ENCODE data around the gene KIN.
"Not testable (repeated sequence)": the region's sequence is repeated elsewhere in the genome, so short reads cannot be mapped to it uniquely, and the experiment has no call there.

Gene KIN

DNA sequence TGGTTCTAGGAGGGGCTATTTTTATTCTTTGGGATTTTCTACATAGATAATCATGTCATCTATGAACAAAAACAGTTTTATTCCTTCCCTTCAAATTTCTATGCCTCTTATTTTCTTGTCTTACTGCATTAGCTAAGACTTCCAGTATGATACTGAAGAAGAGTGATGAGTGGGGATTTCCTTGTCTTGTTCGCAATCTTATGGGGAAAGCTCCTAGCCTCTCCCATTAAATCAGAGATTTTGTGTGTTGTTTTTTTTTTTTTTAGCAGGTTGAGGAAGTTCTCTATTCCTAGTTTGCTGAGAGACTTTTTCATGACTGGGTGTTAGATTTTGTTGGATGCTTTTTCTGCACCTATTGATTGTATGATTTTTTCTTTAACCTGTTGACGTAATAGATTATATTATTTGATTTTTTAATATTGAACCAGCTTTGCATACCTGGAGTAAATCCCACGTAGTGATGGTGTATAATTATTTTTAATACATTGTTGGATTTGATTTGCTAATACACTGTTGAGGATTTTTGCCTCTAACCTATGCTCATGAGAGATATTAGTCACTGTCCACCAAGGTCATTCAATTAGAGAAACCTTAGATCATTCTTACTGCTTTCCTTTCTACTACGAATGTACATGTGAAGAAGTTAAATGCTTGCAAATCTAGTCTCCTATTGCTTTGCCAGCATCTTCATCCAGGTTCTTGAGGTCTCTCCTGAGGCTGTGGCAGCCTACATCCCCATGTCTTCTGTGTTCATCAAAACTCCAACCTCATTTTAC is 6.6 kb upstream of the KIN start:
- DNase-seq = no peak

DNA sequence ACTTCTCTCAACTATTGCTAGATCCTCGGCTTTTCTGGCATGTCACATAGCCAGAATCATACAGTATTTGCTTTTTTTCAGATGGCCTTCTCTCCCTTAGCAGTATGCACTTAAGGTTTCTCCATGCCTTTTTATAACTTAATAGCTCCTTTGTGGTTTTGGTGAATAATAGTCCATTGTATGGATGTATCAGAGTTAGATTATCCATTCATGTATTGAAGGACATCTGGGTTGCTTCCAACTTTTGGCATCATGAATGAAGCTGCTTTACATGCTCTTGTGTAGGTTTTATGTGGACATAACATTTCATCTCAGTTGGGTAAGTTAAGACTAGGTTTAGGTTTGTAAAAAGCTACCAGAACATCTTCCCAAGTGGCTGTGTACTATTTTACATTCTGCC is 4.7 kb upstream of the KIN start:
- no peak for DNase-seq

DNA sequence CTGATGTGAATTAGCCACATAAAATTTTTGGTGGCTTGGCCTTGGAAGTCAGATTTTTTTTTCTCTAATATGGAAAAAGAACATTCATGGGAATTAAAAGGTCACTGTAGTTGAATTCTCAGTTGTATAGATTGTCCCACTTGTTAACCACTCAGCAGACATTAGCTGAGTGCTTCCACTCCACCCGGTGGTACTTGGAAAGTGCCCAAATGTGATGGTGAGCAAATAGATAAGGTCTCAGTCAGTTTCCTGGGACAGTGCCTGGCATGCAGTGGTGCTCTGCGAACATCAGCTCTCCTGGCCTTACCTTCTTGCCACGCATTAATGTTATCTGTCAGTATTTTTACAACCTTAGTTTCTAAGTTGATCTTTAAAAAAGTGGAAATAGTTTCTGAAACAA is 1.6 kb upstream of the KIN start:
- DNase-seq = no peak

DNA sequence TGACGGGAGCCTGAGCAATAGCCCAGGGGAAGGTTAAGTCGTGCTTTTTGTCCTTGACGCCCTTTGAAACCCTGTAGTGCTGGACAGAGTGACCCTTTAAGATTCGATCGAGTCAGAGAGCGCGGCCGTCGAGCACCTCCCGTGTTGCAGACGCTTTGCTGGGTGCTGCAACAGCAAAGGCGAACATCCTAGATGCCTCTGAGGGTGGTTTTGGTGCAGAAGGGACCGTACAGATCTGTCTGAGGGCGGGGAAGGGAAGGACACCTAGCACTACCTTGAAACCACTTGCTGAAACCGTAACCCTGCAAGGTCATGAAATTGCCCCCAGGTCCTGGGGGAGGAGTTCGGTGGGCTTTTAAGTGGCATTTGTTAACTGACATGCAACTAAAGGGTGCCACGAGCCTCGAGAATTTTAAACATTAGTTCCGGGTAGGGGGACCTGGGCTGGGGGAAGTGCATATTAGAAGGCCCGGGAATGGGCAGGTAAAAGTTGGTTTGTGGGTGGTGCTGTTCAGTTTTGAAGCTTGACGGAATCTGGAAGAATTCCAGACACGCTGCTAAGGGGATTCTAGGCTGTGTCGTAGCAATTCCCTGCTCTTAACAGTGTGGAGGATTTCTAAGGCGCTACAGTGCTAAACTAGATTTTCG is 970 bp upstream of the KIN start:
- DNase-seq = peak; percentile 30

DNA sequence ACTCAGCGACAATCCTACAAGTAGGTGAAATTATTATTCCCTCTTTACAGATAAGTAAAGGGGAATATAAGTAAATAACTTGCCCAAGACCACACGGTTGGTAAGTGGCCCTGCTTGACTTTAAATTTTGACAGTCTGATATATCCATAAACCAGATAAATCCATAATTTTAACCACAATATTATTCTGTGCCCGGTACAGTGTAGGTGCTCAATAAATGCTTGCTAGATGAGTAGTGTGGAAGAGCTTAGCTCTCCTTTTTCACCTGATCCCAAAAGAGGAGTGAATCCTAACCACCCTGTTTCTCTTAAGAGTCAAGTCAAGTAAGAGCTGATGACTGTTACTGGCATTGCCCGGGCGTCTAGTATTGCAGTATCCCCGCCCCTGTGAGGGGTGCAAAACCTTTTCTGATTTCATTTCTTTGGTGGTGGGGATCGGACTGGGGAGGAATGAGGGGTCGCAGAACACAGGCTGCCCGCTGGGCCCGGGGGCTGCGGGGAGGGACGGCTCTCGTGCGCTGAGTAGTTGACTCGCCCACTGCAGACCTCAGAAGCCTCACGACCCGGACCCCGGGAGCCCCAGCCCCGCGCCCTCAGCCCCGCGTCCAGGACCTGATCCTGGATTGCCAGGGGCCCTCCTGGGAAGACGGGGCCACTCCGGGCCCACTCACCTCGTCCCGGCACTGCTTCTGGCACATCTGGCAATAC is 490 bp downstream of the KIN start:
- DNase-seq = peak; percentile 20

DNA sequence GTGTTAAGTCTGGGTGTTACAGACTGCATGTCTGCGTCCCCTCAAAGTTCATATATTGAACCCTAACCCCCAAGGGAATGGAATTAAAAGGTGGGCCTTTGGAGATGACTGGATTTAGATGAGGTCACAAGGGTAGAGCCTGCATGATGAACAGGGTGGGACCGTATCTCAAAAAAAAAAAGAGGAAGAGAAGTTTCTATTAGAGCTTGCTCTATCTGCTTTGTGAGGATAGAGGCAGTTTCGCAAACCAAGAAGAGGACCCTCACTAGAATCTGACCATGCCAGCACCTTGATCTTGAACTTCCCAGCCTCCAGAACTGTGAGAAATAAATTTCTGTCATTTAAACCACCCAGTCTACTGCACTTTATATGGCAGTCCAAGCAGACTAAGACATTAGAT is 1.4 kb downstream of the KIN start:
- DNase-seq = no peak

DNA sequence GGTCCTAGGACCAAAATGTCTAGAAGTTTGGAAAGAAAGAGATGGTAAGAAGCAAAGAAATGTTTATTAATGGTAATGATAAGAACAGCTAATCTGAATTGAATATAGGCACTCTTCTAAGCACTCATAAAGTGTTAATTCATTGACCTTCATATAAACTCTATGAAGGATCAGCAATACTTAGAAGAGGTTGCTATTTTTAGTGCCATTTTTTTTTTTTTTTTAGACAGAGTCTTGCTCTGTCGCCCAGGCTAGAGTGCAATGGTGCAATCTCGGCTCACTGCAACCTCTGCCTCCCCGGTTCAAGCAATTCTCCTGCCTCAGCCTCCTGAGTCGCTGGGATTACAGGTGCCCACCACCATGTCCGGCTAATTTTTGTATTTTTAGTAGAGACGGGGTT is 5.6 kb downstream of the KIN start:
- DNase-seq = not testable (repeated sequence)

DNA sequence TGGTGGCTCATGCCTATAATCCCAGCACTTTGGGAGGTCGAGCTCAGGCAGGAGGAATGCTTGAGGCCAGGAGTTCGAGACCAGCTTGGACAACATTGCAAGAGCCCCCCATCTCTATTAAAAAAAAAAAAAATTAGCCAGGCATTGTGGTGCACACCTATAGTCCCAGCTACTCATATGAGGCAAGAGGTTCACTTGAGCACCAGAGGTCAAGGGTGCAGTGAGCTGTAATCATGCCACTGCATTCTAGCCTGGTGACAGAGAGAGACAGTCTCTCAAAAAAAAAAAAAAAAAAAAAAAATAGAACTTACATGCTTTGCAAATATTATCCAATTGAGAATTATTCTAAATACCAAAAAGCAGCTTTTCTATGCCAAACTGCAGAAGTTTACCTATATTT is 11.0 kb downstream of the KIN start:
- no peak for DNase-seq

DNA sequence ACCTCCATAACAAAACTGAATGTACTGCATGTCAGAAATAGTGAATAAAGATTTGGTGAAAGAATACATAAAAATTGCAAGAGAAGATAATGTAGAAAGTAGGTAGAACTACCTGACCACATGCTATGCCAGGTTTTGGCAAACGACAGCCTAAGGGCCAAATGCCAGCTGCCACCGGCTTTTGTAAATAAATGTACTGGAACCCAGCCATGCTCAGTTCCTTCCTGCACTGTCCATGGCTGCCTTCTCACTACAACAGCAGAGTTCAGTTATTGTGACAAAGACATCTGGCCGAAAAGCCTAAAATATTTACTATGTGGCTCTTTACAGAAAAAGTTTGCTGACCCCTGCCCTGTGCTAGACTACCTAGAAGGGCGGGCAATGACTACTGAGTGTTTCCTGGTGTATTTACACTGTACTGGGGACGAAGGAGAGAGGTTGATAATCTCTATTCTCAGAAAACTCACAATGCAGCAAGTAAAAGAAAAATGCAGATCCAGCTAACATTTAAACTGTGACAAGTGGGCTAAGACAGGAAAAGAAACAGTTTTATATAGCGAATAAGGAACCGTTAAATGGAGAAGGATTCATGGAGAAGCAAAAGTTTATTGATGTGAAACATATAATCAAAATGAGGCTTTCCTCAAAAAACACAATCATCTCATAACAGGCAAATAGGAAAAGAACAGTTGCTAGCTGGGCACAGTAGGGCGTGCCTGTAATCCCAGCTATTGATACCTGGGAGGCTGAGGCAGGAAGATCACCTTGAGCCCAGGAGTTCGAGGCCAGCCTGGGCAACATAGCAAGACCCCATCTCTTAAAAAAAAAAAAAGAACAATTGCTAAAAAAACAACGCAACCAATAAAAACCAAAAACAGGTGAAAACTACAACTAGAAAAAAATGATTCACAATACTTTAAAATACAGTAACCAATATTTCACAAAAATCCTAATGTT is 13.7 kb downstream of the KIN start:
- no peak for DNase-seq

DNA sequence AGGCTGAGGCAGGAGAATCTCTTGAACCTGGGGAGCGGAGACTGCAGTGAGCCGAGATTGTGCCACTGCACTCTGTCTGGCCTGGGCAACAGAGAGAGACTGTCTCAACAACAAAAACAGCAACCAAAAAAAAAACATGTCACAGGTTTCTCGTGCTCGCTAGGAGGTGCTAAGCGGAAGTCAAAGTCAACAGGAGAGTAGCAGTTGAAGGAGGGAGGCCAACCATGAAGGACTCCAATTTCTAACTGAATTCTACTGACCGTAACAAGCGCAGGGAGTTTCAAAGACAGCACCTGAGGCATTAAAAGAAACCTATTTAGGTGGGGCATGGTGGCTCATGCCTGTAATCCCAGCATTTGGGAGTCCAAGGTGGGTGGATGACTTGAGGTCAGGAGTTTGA is 19.4 kb downstream of the KIN start:
- no peak for DNase-seq

DNA sequence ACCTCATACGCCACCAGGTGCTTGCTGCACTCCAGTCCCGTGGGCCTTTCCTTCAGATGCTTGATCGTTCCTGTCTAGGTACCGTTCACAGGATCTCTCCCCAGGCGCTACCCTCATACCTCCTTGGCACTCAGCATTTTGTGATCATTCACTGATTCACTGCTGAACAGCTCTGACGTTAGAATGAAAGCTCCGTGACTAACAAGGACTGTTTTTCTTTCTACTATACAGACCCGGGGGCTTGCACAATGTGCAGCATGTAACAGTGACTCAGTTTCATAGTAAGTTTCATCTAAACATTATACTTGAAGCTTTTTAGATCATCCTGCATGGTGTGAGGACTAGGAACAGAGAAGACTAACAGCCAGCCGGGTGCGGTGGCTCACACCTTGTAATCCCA is 20.6 kb downstream of the KIN start:
- peak; percentile 3 for DNase-seq

DNA sequence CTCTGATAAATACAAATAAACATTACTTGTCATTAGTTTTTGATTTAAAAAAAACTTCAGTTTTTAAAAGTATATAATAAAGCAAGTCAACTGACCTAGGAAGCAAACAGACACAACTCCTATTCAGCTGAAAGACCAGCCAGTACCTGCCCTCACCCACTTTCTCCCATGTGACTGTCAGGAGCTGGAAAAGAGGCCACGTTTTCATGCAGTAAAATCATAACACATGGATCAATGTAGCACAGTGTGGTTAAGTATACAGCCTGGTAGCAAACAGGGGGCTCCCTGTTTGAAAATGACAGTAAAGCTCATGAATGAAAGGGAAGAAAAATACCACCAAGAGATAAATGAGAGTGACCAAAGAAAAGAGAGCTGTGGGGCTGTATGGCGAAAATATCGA is 21.6 kb downstream of the KIN start:
- no peak for DNase-seq

DNA sequence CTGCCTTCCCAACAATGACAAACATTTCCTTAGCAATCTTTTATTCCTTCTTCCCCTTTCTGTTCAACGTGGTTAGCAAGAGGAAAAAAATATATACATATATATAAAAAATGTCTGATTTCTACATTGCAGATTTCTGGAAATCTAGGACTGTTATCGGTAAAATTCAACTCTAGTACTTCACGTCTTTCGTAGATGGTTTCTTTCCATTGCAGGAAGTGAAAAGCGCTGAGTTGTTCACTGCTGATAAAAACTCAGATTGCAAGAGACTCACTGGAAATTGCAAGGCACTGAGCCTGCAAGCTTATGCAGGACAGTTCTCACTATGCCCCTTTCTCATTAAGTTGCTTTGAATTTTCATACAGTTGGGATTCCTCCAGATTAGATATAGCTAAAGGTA is 23.9 kb downstream of the KIN start:
- no peak for DNase-seq

DNA sequence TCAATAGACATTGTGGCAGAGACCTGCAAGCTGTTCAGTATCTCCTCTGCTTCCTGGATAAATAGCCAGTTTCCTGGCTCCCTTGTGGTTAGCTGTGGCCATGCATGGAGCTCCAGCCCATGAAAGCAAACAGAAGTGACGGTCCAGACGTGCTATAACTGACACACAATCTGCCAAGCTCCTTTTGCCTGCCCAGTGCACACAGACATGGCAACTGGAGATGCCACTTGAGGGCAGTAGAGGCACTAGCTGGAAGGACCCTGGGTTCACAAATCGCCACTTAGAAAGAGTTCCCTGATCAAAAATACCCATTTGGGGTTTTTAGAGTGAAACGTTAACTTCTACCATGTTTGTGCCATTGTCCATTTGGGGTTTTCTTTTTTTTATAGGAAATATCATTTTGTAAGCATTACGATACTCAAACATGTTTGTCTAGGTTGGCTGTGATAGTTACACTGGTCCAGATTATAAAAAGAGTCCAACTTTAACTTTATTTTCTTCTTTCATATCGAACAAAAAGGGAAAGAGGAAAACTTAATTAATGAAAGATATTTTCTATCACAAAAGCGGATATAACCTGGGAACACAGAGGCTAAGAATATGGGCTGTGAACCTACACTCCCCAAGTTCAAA is 31.3 kb downstream of the KIN start:
- peak; percentile 16 for DNase-seq

DNA sequence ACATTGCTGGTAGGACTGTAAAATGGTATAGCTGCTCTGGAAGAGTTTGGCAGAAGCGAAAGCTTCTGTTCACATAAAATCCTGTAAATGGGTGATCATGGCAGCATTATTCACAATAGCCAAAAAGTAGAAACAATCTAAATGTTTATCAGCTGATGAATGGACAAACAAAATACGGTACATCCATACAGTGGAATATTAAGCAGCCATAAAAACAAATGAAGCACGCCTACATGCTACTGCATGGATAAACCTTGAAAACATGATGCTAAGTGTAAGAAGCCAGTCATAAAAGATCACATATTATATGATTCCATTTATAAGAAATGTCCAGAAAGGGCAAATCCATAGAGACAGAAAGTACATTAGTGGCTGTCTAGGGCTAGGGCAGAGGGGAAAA is 32.7 kb downstream of the KIN start:
- DNase-seq = no peak

DNA sequence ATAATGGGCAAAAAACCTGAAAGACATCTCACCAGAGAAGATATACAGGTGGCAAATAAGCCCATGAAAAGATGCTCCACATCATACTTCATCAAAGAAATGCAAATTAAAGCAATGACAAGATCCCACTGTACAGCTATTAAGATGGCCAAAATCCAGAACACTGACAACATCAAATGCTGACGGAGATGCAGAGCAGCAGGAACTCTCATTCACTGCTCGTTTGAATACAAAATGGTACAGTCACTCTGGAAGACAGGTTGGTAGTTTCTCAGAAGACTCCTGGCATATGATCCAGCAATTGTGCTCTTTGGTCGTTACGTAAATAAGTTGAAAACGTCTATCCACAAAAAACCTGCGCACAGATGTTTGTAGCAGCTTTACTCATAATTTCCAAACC is 35.5 kb downstream of the KIN start:
- DNase-seq = no peak

DNA sequence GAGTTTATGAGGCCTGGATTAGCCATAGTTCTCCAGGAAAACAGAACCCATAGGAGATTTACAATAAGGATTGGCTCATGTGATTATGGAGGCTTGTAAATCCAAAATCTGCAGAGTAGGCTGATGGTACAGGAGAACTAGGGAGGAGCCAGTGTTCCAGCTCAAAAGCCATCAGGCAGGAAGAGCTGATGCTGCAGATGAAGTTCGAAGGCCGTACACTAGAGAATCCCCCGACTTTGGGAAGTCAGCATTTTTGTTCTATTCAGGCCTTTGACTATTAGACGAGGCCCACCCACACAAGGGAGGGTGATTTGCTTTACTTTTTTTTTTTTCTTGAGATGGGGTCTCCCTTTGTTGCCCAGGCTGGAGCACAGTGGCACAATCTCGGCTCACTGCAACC is 37.6 kb downstream of the KIN start:
- no peak for DNase-seq

DNA sequence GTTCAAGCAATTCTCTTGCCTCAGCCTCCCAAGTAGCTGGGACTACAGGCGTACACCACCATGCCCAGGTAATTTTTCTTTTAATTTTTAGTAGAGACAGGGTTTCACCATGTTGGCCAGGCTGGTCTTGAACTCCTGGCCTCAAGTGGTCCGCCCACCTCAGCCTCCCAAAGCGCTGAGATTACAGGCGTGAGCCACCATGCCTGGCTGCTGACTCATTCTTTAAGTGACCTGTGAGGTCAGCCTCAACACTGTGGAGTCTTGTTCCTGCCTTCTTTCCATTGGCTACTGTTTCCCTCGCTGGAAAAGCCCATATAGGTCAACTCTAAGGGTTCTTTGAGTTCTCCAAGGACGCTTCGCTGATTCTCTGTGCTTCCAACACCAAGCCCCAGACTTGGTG is 39.2 kb downstream of the KIN start:
- not testable (repeated sequence) for DNase-seq

DNA sequence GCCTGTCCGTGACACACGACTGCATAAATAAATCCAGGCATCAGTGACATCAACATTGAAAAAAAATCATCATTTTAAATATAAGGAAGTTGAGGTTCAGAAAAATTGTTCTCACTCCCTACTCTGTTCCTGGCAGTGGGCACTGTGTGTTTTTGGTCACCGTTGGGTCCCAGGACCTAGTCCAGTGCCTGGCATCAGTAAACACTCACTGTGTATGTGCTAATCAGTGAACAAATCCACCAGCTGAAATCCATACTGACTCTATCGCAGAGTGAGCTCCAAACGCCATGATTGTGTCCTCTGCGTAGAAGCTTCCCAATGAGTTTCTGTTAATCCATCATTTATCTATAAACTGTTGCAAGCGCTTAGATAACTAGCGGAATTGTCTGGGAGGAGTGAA is 43.5 kb downstream of the KIN start:
- no peak for DNase-seq

DNA sequence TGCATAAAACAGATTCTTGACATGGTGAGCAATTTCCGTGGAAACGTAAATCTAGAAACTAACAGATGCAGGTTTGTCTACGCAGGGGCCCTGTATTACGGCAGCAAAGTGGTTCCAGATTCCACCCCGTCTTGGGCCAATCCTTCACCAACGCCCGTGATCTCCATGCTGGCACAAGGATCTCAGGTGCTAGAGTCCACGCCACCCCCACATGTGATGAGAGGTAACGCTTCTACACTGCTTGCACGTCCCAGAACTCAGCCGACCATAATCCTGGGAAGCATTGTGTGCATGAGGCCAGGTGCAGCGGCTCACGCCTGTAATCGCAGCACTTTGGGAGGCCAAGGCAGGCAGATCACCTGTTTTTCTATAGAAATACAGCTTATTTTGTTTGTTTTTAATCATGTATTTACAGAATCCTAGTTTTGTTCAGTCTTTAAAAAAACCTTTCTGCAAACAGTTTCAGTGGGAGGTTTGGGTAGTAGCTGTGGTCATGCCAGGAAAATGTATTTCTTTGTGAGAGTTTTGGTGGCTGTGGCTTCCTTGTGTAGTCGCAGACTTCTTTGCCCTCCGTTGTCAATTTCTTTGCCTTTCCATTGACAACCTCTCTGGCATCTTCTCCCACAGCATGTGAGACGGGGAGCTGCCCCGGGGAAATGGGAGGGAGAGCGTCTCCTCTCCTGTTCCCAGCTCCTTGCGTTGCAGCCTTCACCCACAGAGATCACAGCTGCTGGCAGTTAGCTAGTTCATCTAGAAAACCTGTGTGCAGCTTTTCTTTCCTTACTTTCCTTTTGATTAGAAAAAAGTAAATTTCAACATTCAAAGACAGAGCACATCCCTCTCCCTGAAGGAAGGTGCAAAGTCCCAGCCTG is 49.0 kb downstream of the KIN start:
- no peak for DNase-seq

DNA sequence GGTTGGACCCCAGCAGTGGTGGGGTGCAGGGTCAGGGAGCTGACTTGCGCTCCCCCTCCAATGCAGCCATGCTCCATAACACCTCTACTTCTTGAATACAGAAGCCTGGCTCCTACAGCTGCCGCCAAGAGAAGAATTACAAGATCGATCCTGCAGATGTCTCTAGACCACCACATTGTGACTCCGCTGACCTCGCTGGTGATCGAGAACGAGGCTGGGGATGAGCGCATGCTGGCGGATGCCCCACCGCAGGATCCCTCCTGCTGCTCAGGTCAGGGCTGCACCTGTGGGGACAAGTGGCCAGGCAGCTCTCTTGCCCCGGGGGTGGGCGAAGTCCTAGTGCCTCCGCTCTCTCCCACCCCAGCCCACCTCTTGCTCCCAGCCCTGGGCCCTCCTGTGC is 53.0 kb downstream of the KIN start:
- no peak for DNase-seq
